Transverse colon (tissue), 3 donors: ENCODE data around the gene PDIA4.

ENCODE experiments used
- CTCF ChIP-seq, 5 experiments: fragments of 200-600 bp in 3 of 5; fragments of 450-650 bp in 2 of 5; sonication (generic) in 3 of 5; IDR thresholded peaks; 1 replicate in 2 of 5; 2 replicates in 3 of 5; pipeline ENCODE4 v1.5.1; 2016 to 2017; ENCODE audit warnings: antibody characterized with exemption in 5 of 5, inconsistent platforms in 3 of 5, mild to moderate bottlenecking in 2 of 5, moderate library complexity in 1 of 5
- EP300 ChIP-seq: sonication (generic); formaldehyde crosslinking; IDR thresholded peaks from one replicate; pipeline ENCODE4 v1.6.1; 2017; ENCODE audit warnings: antibody characterized with exemption, low read depth

- TF ChIP-seq CTCF (IDR thresholded peaks at IDR 0.05) (no peak), EP300 (no peak)
Measured at GRCh38 chr7:149072438-149072775, 44.1 kb upstream of the PDIA4 start.
